ENCODE data around the gene FBXW12. TPM values are rescaled to one million over a fixed set of nuclear protein-coding genes. Genes with fewer than 3 reads are reported as not detected.

FBXW12 gene
- total RNA-seq, 2 experiments from 2014 or later: not detected

DNA sequence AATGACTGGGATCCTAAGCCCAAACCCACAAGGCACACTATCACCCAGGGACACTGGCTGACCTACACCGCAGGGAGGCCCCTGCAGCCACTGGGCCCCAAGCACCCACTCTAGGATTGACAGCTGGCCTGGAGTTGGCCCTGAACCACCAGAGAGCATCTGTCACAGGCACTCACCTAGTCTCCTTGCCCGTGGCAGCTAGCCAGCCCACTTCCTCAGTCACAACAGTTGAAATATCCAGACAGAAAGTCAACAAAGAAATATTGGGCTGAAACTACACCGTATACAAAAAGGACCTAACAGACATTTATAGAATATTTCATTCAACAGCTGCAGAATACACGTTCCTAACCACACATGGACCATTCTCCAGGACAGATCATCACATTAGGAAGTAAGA lies 33.4 kb upstream of the FBXW12 start:
- no peak overlapping the region for H3K4me3 Mint-ChIP-seq
- ATAC-seq (no peak), DNase-seq (no peak)
- H3K36me3 Mint-ChIP-seq (ENCODE audit: low read depth): no peaks in the 10 kb centered on the region
- no peaks in the 10 kb centered on the region for H3K9me3 Mint-ChIP-seq
- POLR2A ChIA-PET: no interaction called here
- no peak overlapping the region for H3K27ac Mint-ChIP-seq
- H3K4me1 Mint-ChIP-seq (ENCODE audit: low read depth): no peaks in the 10 kb centered on the region
- H3K27me3 Mint-ChIP-seq: peaks cover 12% of the 10 kb centered on the region
- CTCF ChIA-PET: interaction anchor here (1.3 kb wide), 1 partner anchor 12 kb away, joined by 3 read pairs; no protein-coding TSS in a partner anchor
- intact Hi-C loops (cut with micrococcal nuclease): no loop called here
- TF ChIP-seq, protein P1, sequence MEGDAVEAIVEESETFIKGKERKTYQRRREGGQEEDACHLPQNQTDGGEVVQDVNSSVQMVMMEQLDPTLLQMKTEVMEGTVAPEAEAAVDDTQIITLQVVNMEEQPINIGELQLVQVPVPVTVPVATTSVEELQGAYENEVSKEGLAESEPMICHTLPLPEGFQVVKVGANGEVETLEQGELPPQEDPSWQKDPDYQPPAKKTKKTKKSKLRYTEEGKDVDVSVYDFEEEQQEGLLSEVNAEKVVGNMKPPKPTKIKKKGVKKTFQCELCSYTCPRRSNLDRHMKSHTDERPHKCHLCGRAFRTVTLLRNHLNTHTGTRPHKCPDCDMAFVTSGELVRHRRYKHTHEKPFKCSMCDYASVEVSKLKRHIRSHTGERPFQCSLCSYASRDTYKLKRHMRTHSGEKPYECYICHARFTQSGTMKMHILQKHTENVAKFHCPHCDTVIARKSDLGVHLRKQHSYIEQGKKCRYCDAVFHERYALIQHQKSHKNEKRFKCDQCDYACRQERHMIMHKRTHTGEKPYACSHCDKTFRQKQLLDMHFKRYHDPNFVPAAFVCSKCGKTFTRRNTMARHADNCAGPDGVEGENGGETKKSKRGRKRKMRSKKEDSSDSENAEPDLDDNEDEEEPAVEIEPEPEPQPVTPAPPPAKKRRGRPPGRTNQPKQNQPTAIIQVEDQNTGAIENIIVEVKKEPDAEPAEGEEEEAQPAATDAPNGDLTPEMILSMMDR (IDR thresholded peaks at IDR 0.05): no peak

DNA sequence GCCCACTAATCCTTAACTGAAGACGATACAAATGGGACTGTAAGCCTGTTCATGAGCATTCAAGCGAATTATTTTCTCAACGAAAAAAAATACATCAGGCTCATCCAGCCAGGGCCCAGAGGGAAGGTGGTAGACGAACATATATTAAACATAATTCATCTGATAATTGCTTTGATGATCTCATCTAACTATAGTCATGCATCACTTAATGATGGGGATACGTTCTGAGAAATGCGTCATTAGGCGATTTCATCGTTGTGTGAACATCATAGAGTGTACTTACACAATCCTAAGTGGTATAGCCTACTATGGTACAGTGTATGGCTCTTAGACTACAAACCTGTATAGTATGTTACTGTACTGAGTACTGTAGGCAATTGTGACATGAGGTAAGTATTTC lies 28.6 kb upstream of the FBXW12 start:
- TF ChIP-seq, protein P1 (IDR thresholded peaks at IDR 0.05): no peak
- H3K9me3 Mint-ChIP-seq: no peaks in the 10 kb centered on the region
- intact Hi-C loops (cut with micrococcal nuclease): no loop called here
- H3K27ac Mint-ChIP-seq: no peak overlapping the region
- no peak overlapping the region for H3K4me3 Mint-ChIP-seq
- no peak for DNase-seq
- ATAC-seq: no peak
- no peaks in the 10 kb centered on the region for H3K36me3 Mint-ChIP-seq (ENCODE audit: low read depth)
- no peaks in the 10 kb centered on the region for H3K4me1 Mint-ChIP-seq (ENCODE audit: low read depth)
- peaks cover 6% of the 10 kb centered on the region for H3K27me3 Mint-ChIP-seq
- POLR2A ChIA-PET: no interaction called here
- CTCF ChIA-PET: no interaction called here

DNA sequence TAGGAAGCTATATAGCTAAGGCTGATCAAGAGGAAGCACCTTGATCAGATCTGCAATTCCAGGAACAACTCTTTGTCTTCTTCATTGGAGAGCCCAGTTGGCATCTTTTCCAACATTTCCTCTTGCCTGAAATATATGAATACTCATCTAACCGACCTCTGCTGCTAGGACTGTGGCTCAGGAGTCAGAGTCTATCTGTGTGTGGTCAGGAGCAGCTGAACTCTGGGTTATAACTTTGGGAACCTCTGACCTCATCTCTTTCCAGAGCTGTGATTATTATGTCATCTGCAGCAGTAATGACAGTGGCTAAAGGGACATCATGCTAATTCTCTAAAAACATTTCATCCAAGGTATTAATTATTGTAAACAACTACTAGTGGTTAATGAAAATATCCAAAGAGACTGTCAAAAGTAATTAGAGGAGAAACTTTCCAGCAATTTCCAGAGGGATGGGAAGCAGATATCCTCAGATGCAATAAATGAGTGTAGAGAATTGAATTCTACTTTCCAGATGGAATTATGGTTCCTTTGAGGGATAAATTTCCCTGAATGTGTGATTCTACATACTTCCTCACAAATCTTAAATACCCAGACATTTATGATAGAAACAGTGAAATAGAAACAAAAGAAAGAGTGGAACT lies 27.0 kb upstream of the FBXW12 start:
- TF ChIP-seq, protein P1 (IDR thresholded peaks at IDR 0.05): no peak
- Mint-ChIP-seq H3K9me3 (no peaks in the 10 kb centered on the region), H3K27me3 (peaks cover 5% of the 10 kb centered on the region), H3K27ac (no peak overlapping the region), H3K4me3 (no peak overlapping the region), H3K36me3 (ENCODE audit: low read depth) (no peaks in the 10 kb centered on the region), H3K4me1 (ENCODE audit: low read depth) (no peaks in the 10 kb centered on the region)
- ChIA-PET POLR2A (no interaction called here), CTCF (interaction anchor here (0.8 kb wide), 1 partner anchor 91 kb away, joined by 4 read pairs; no protein-coding TSS in a partner anchor)
- ATAC-seq (no peak), DNase-seq (no peak)
- intact Hi-C loops (cut with micrococcal nuclease): no loop called here

DNA sequence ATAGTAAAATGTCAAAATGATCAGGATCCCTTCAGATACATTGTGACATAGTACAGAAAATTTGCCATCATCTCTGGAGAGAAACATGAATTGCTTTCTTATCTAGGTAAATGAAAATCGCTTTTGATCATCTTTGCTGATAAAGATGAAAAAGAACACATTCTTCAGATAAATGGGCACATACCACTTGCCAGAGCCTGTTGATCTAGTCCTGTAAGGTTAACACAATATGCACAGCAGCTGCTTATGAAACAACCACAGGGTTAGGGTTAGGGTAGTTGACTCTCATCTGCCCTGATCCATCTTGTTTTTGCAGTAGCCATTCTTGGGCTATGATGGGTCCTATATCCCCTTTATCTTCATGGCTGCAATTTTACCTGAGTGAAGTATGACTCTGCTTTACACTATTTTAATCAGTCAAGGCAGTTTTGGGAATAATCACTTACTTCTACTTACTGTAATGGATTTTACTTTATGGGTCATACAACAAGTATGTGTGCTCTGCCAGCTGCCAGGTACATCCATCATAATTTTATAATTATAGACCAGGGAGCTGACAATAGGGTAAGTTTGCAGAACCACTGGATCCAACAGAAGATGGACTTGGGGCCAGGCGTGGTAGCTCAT lies 26.0 kb upstream of the FBXW12 start:
- TF ChIP-seq, protein P1 (IDR thresholded peaks at IDR 0.05): no peak
- no peaks in the 10 kb centered on the region for H3K4me1 Mint-ChIP-seq (ENCODE audit: low read depth)
- no peaks in the 10 kb centered on the region for H3K9me3 Mint-ChIP-seq
- H3K4me3 Mint-ChIP-seq: no peak overlapping the region
- DNase-seq (no peak), ATAC-seq (no peak)
- intact Hi-C loops (cut with micrococcal nuclease): no loop called here
- POLR2A ChIA-PET: interaction anchor here (0.6 kb wide), 1 partner anchor 73 kb away, joined by 3 read pairs; no protein-coding TSS in a partner anchor
- H3K36me3 Mint-ChIP-seq (ENCODE audit: low read depth): no peaks in the 10 kb centered on the region
- no peak overlapping the region for H3K27ac Mint-ChIP-seq
- CTCF ChIA-PET: interaction anchor here (0.5 to 1.2 kb wide), 2 partner anchors 55 to 90 kb away, joined by 3 to 4 read pairs; no protein-coding TSS in a partner anchor
- H3K27me3 Mint-ChIP-seq: peaks cover 3% of the 10 kb centered on the region

DNA sequence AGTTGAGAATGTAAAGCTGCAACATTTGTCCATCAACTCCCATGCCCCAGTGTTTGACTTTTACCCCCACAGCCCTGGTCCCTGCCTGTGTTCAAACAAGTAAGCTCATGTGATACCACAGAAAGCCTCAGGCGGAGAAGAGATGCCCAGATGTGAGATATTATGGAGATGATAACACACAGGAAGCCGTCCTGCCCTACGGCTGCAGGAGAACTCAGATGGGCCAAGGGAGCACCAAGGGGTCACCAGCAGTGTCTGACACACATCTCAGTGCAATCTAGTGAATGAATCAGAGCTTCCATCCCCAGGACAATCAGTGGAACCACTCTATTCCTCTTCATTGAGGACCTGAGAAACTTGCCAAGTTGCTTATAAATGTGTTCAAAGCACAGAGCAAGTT lies 24.5 kb upstream of the FBXW12 start:
- DNase-seq (no peak), ATAC-seq (no peak)
- Mint-ChIP-seq H3K4me3 (no peak overlapping the region), H3K27me3 (peaks cover 6% of the 10 kb centered on the region), H3K36me3 (ENCODE audit: low read depth) (no peaks in the 10 kb centered on the region), H3K9me3 (no peaks in the 10 kb centered on the region), H3K4me1 (ENCODE audit: low read depth) (no peaks in the 10 kb centered on the region), H3K27ac (no peak overlapping the region)
- TF ChIP-seq, protein P1 (IDR thresholded peaks at IDR 0.05): no peak
- ChIA-PET CTCF (interaction anchor here (1.2 kb wide), 1 partner anchor 89 kb away, joined by 4 read pairs; no protein-coding TSS in a partner anchor), POLR2A (no interaction called here)
- intact Hi-C loops (cut with micrococcal nuclease): no loop called here
